CD4-positive, alpha-beta T cell treated with Interleukin-4 for 4 hours (primary cell): ENCODE data around the gene CACNG7.

Experiments
- DNase-seq: peaks from one replicate; pipeline ENCODE4 v3.0.0-alpha.2; 2020

The CACNG7 gene

GRCh38 chr19:53879140-53880081 is 29.7 kb upstream of the CACNG7 start:
- DNase-seq, result peak; percentile 77

GRCh38 chr19:53880711-53881481 is 28.2 kb upstream of the CACNG7 start:
- no peak for DNase-seq

- DNase-seq, result peak; percentile 51
Measured at GRCh38 chr19:53881482-53882390, 27.3 kb upstream of the CACNG7 start, which contains the start of gene PRKCG. TSS of gene PRKCG (plus strand) at chr19:53882197. CDS start at chr19:53882495, 298 bp downstream.

GRCh38 chr19:53882391-53883050 is 26.6 kb upstream of the CACNG7 start:
- DNase-seq, result no peak

- no peak for DNase-seq
Measured at GRCh38 chr19:53883231-53883661, 25.8 kb upstream of the CACNG7 start.

- no peak for DNase-seq
Measured at GRCh38 chr19:53883741-53884140, 25.3 kb upstream of the CACNG7 start.

- no peak for DNase-seq
Measured at GRCh38 chr19:53884256-53884655, 24.8 kb upstream of the CACNG7 start.

- no peak for DNase-seq
Measured at GRCh38 chr19:53885036-53885435, 24.0 kb upstream of the CACNG7 start.

- no peak for DNase-seq
Measured at GRCh38 chr19:53892301-53892980, 16.6 kb upstream of the CACNG7 start.

GRCh38 chr19:53892981-53893325 is 16.1 kb upstream of the CACNG7 start:
- DNase-seq, result no peak

GRCh38 chr19:53894707-53895106 is 14.4 kb upstream of the CACNG7 start:
- DNase-seq, result no peak

- no peak for DNase-seq
Measured at GRCh38 chr19:53896682-53897081, 12.4 kb upstream of the CACNG7 start.

GRCh38 chr19:53897459-53897858 is 11.6 kb upstream of the CACNG7 start:
- no peak for DNase-seq

- DNase-seq, result no peak
Measured at GRCh38 chr19:53898166-53898565, 10.9 kb upstream of the CACNG7 start.

GRCh38 chr19:53898636-53899341 is 10.3 kb upstream of the CACNG7 start:
- no peak for DNase-seq

GRCh38 chr19:53900191-53900860 is 8.8 kb upstream of the CACNG7 start:
- DNase-seq, result no peak

- DNase-seq, result peak; percentile 43
Measured at GRCh38 chr19:53903055-53903680, 5.9 kb upstream of the CACNG7 start.

- peak; percentile 7 for DNase-seq
Measured at GRCh38 chr19:53904909-53905308, 4.2 kb upstream of the CACNG7 start.

GRCh38 chr19:53905787-53906186 is 3.3 kb upstream of the CACNG7 start:
- no peak for DNase-seq
